ENCODE data around the gene DGLUCY.

GRCh38 chr14:91269076-91269991, 155.5 kb downstream of the DGLUCY start:
- TF ChIP-seq POLR2A (IDR thresholded peaks at IDR 0.05; ENCODE audit: control extremely low read depth in 1 of 2, low read depth in 2 of 2, low read length in 2 of 2) (no peak), KDM4A (IDR thresholded peaks at IDR 0.05; ENCODE audit: low read depth, low read length, severe bottlenecking) (no peak), CTCF (IDR thresholded peaks at IDR 0.05; ENCODE audit: control extremely low read depth in 1 of 3, insufficient read depth in 1 of 3, low read depth in 1 of 3, low read length in 3 of 3) (no peak), TAF1 (IDR thresholded peaks at IDR 0.05; ENCODE audit: low read depth, low read length) (no peak), YY1 (IDR thresholded peaks at IDR 0.05; ENCODE audit: low read depth, low read length) (no peak), E2F6 (IDR thresholded peaks at IDR 0.05) (no peak), HDAC6 (IDR thresholded peaks at IDR 0.05; ENCODE audit: low read depth, low read length) (no peak), SP2 (IDR thresholded peaks at IDR 0.05; ENCODE audit: low read length) (no peak), CBX5 (IDR thresholded peaks at IDR 0.05; ENCODE audit: low read depth, low read length) (no peak), HDAC2 (IDR thresholded peaks at IDR 0.05; ENCODE audit: borderline replicate concordance in 1 of 2, low read depth in 2 of 2, low read length in 2 of 2) (no peak), MAX (IDR thresholded peaks at IDR 0.05) (no peak), RAD21 (IDR thresholded peaks at IDR 0.05 in 1 of 2, conservative IDR thresholded peaks at IDR 0.05 in 1 of 2; ENCODE audit: low read depth in 2 of 2, low read length in 2 of 2) (no peak)
